NOMO-1 treated with dmso at 0.1 percent for 144 hours (cell line): ENCODE data around the gene PACRG.

Experiments used
- DNase-seq: peaks from one replicate; lab custom pipeline; 2025; ENCODE audit not compliant: unreplicated experiment; lab: John Stamatoyannopoulos, UW

The PACRG gene

GRCh38 chr6:162999575-163000285 lies 272.0 kb downstream of the PACRG start:
- no peak for DNase-seq

GRCh38 chr6:163001330-163001729 lies 273.6 kb downstream of the PACRG start:
- DNase-seq = no peak

GRCh38 chr6:163008186-163008585 lies 280.4 kb downstream of the PACRG start:
- no peak for DNase-seq

- DNase-seq = no peak
These were observed 280.9 kb downstream of the PACRG start for GRCh38 chr6:163008626-163009025.

- DNase-seq = no peak
These were observed 282.4 kb downstream of the PACRG start for GRCh38 chr6:163010145-163010544.

GRCh38 chr6:163014736-163015135 lies 287.0 kb downstream of the PACRG start:
- no peak for DNase-seq

GRCh38 chr6:163017801-163018200 lies 290.0 kb downstream of the PACRG start:
- DNase-seq = no peak

GRCh38 chr6:163019926-163020325 lies 292.2 kb downstream of the PACRG start:
- DNase-seq = no peak

GRCh38 chr6:163021054-163021453 lies 293.3 kb downstream of the PACRG start:
- no peak for DNase-seq

GRCh38 chr6:163023700-163024099 lies 295.9 kb downstream of the PACRG start:
- DNase-seq = no peak

GRCh38 chr6:163026893-163027292 lies 299.1 kb downstream of the PACRG start:
- DNase-seq = no peak

GRCh38 chr6:163030980-163031379 lies 303.2 kb downstream of the PACRG start:
- DNase-seq = no peak

- DNase-seq = no peak
These were observed 304.2 kb downstream of the PACRG start for GRCh38 chr6:163031931-163032330.

GRCh38 chr6:163036160-163036645 lies 308.4 kb downstream of the PACRG start:
- no peak for DNase-seq

GRCh38 chr6:163038317-163038716 lies 310.5 kb downstream of the PACRG start:
- DNase-seq = no peak

GRCh38 chr6:163048345-163048744 lies 320.6 kb downstream of the PACRG start:
- DNase-seq = no peak

GRCh38 chr6:163053667-163054344 lies 326.0 kb downstream of the PACRG start:
- no peak for DNase-seq

GRCh38 chr6:163054641-163055040 lies 326.9 kb downstream of the PACRG start:
- DNase-seq = no peak

- no peak for DNase-seq
These were observed 329.5 kb downstream of the PACRG start for GRCh38 chr6:163057260-163057659.

GRCh38 chr6:163062790-163063189 lies 335.0 kb downstream of the PACRG start:
- no peak for DNase-seq

- DNase-seq = no peak
These were observed 335.8 kb downstream of the PACRG start for GRCh38 chr6:163063561-163063960.

GRCh38 chr6:163064397-163064796 lies 336.6 kb downstream of the PACRG start:
- no peak for DNase-seq

GRCh38 chr6:163066200-163066599 lies 338.4 kb downstream of the PACRG start:
- no peak for DNase-seq
